Measurements from ENCODE around the gene SUSD2.

The SUSD2 gene

GRCh38 chr22:24157822-24158135 lies 23.5 kb upstream of the SUSD2 start:
- H2AFZ ChIP-seq (ENCODE audit: low read depth, low read length), result no peak overlapping the region
- no peaks in the 10 kb centered on the region for H3K9me3 ChIP-seq (ENCODE audit: low read length)
- H3K4me1 ChIP-seq (ENCODE audit: insufficient read depth, low read length), result peaks cover 25% of the 10 kb centered on the region
- H3K36me3 ChIP-seq (ENCODE audit: insufficient read depth, low read length), result no peaks in the 10 kb centered on the region
- no peaks in the 10 kb centered on the region for H3K27me3 ChIP-seq (ENCODE audit: insufficient read depth, low read length)
- no peak overlapping the region for H3K4me3 ChIP-seq (ENCODE audit: low read length)

DNA sequence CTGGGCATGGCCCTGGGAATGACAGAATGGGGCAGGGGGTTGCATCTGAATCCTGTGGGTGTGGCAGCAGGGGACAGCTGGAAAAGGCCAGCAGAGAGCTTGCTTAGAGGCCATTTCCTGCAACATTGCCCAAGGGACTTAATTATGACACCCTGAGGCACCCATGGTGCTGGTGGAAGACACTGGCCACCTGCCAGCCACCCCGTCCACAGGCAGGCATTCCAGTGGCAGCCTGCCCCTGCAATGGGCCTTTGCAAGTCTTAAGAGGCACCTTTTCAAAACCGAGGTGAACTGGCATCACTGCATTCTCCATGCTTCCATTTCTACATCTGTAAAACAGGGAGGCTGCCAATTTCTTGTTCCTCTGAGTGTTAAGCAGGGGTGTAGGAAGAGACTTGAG lies 21.6 kb upstream of the SUSD2 start:
- Histone ChIP-seq H2AFZ (ENCODE audit: low read depth, low read length) (no peak overlapping the region), H3K4me1 (ENCODE audit: insufficient read depth, low read length) (peaks cover 26% of the 10 kb centered on the region), H3K9me3 (ENCODE audit: low read length) (no peaks in the 10 kb centered on the region), H3K27me3 (ENCODE audit: insufficient read depth, low read length) (no peaks in the 10 kb centered on the region), H3K4me3 (ENCODE audit: low read length) (no peak overlapping the region), H3K36me3 (ENCODE audit: insufficient read depth, low read length) (no peaks in the 10 kb centered on the region)

DNA sequence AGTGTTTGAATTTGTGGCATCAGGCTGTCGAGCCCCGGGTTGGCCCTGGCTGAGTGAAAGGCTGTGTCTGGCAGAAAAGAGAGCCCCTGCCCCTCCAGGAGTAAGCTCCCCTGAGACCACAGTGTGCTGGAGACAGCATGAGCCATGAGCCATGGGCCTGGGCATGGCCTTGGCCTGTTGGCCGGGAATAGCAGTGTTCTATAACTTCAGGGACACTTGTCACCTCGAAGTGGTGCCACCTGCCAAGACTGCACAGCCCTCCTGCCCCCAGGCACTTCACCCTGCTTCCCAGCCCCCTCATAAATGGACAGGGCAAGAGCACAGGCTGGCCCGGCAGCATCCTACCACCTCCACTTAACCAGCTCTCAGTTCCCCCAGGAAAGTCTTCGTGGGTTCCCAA lies 20.7 kb upstream of the SUSD2 start:
- peaks cover 23% of the 10 kb centered on the region for H3K4me1 ChIP-seq (ENCODE audit: insufficient read depth, low read length)
- H3K9me3 ChIP-seq (ENCODE audit: low read length), result no peaks in the 10 kb centered on the region
- H3K36me3 ChIP-seq (ENCODE audit: insufficient read depth, low read length), result peaks cover 6% of the 10 kb centered on the region
- no peak overlapping the region for H2AFZ ChIP-seq (ENCODE audit: low read depth, low read length)
- no peak overlapping the region for H3K4me3 ChIP-seq (ENCODE audit: low read length)
- H3K27me3 ChIP-seq (ENCODE audit: insufficient read depth, low read length), result no peaks in the 10 kb centered on the region

GRCh38 chr22:24161485-24161884 lies 19.8 kb upstream of the SUSD2 start:
- Histone ChIP-seq H3K27me3 (ENCODE audit: insufficient read depth, low read length) (no peaks in the 10 kb centered on the region), H3K9me3 (ENCODE audit: low read length) (no peaks in the 10 kb centered on the region), H3K36me3 (ENCODE audit: insufficient read depth, low read length) (peaks cover 10% of the 10 kb centered on the region), H2AFZ (ENCODE audit: low read depth, low read length) (no peak overlapping the region), H3K4me3 (ENCODE audit: low read length) (no peak overlapping the region), H3K4me1 (ENCODE audit: insufficient read depth, low read length) (peaks cover 20% of the 10 kb centered on the region)

DNA sequence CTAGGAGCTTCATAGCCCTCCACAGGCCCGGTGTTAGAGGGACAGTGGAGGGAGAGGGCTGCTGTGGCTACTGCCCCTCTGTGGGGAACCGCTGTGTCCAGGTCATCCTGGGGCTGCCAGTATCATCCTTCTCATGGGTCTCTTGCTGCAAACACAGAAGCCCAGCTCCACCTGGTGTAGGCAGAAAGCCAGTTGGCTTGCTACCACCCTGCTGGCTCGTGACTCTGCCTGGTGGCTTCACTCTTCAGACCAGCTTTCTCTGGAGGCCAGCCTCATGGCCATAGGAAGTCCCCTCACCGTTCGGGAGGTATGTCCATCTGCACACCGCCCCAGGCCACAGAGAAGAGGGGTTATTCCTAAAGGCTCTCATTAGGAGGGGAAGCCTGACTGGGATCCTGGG lies 19.4 kb upstream of the SUSD2 start:
- Histone ChIP-seq H3K4me3 (ENCODE audit: low read length) (no peak overlapping the region), H3K9me3 (ENCODE audit: low read length) (no peaks in the 10 kb centered on the region), H3K27me3 (ENCODE audit: insufficient read depth, low read length) (no peaks in the 10 kb centered on the region), H3K36me3 (ENCODE audit: insufficient read depth, low read length) (peaks cover 13% of the 10 kb centered on the region), H3K4me1 (ENCODE audit: insufficient read depth, low read length) (peaks cover 16% of the 10 kb centered on the region), H2AFZ (ENCODE audit: low read depth, low read length) (no peak overlapping the region)

- Histone ChIP-seq H3K27me3 (ENCODE audit: insufficient read depth, low read length) (no peaks in the 10 kb centered on the region), H2AFZ (ENCODE audit: low read depth, low read length) (no peak overlapping the region), H3K36me3 (ENCODE audit: insufficient read depth, low read length) (peaks cover 18% of the 10 kb centered on the region), H3K4me1 (ENCODE audit: insufficient read depth, low read length) (peaks cover 16% of the 10 kb centered on the region), H3K9me3 (ENCODE audit: low read length) (no peaks in the 10 kb centered on the region), H3K4me3 (ENCODE audit: low read length) (no peak overlapping the region)
These were observed 18.9 kb upstream of the SUSD2 start for GRCh38 chr22:24162436-24162835.

DNA sequence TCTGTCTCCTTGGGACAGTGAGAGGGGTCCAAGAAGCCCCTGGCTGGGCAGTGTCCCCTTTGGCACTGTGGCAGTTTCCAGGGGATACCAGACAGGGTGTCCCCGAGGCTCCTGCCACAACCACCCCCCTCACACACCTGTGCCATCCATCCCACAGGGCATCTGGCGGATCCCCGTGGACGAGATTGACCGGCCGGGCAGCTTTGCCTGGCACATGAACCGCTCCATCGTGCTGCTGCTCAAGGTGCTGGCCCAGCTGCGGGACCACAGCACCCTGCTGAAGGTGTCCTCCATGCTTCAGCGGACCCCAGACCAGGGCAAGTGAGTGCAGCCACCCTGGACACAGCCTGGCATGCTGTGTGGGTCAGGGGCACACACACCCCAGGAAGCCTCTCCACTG lies 17.0 kb upstream of the SUSD2 start:
- no peak overlapping the region for H2AFZ ChIP-seq (ENCODE audit: low read depth, low read length)
- no peaks in the 10 kb centered on the region for H3K9me3 ChIP-seq (ENCODE audit: low read length)
- peaks cover 16% of the 10 kb centered on the region for H3K4me1 ChIP-seq (ENCODE audit: insufficient read depth, low read length)
- H3K4me3 ChIP-seq (ENCODE audit: low read length), result no peak overlapping the region
- peaks cover 33% of the 10 kb centered on the region for H3K36me3 ChIP-seq (ENCODE audit: insufficient read depth, low read length)
- H3K27me3 ChIP-seq (ENCODE audit: insufficient read depth, low read length), result no peaks in the 10 kb centered on the region

DNA sequence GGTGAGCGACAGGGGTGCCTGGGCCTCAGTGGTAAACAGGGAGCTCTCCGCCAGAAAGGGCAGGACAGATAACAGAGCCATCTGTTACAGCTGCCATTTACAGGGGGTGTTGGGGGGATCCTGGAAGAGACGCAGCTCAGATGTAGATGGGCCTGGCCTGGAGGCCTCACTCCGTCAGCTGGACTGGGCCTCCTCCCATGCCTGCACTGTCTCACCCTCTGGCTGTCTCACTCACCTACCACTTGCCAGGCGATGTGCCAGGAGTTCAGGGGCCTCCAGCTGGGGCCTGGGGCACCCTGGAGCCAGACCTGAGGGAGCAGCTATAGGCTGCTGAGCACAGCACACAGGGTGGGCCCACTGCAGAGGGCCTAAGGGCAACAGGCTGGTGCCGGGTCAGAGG lies 16.3 kb upstream of the SUSD2 start:
- Histone ChIP-seq H3K4me1 (ENCODE audit: insufficient read depth, low read length) (peaks cover 16% of the 10 kb centered on the region), H3K4me3 (ENCODE audit: low read length) (no peak overlapping the region), H2AFZ (ENCODE audit: low read depth, low read length) (no peak overlapping the region), H3K36me3 (ENCODE audit: insufficient read depth, low read length) (peaks cover 37% of the 10 kb centered on the region), H3K9me3 (ENCODE audit: low read length) (no peaks in the 10 kb centered on the region), H3K27me3 (ENCODE audit: insufficient read depth, low read length) (no peaks in the 10 kb centered on the region)

- Histone ChIP-seq H3K36me3 (ENCODE audit: insufficient read depth, low read length) (peaks cover 37% of the 10 kb centered on the region), H2AFZ (ENCODE audit: low read depth, low read length) (no peak overlapping the region), H3K27me3 (ENCODE audit: insufficient read depth, low read length) (no peaks in the 10 kb centered on the region), H3K4me1 (ENCODE audit: insufficient read depth, low read length) (peaks cover 16% of the 10 kb centered on the region), H3K9me3 (ENCODE audit: low read length) (no peaks in the 10 kb centered on the region), H3K4me3 (ENCODE audit: low read length) (no peak overlapping the region)
These were observed 15.6 kb upstream of the SUSD2 start for GRCh38 chr22:24165673-24166072.

GRCh38 chr22:24166811-24167210 lies 14.5 kb upstream of the SUSD2 start:
- peaks cover 45% of the 10 kb centered on the region for H3K36me3 ChIP-seq (ENCODE audit: insufficient read depth, low read length)
- no peaks in the 10 kb centered on the region for H3K27me3 ChIP-seq (ENCODE audit: insufficient read depth, low read length)
- H2AFZ ChIP-seq (ENCODE audit: low read depth, low read length), result no peak overlapping the region
- H3K9me3 ChIP-seq (ENCODE audit: low read length), result no peaks in the 10 kb centered on the region
- H3K4me3 ChIP-seq (ENCODE audit: low read length), result no peak overlapping the region
- H3K4me1 ChIP-seq (ENCODE audit: insufficient read depth, low read length), result peaks cover 9% of the 10 kb centered on the region

DNA sequence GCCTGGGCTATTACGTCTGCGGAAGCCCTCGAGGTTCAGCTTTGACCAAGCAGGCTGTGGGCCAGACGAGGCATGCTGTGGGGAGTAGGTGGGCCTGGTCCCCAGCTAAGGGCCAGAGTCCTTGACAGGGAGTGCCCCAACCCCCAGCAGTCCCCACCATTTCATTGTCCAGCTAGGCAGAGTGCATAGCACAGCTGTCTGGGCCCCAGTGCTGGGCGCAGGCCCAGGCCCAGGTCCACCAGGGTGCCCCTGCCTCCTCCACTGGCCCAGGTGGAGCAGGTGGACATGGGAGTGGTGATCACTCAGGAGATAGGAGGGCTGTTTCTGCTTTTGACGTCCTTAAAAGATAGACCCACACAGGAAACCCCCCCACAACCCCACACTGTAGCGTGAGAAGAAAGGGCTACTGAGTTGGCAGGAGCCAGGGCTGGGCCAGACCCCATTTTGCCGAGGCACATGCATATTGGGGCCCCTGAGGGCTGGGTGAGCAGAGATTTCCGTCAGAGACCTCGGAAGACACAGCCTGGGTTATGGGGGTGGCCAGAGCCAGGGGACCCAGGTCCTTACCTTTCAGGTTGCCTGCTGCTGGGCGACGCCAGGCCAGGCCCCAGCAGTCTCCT lies 11.7 kb upstream of the SUSD2 start:
- Histone ChIP-seq H3K4me1 (ENCODE audit: insufficient read depth, low read length) (no peaks in the 10 kb centered on the region), H3K36me3 (ENCODE audit: insufficient read depth, low read length) (peaks cover 61% of the 10 kb centered on the region), H3K27me3 (ENCODE audit: insufficient read depth, low read length) (no peaks in the 10 kb centered on the region), H3K9me3 (ENCODE audit: low read length) (no peaks in the 10 kb centered on the region), H3K4me3 (ENCODE audit: low read length) (no peak overlapping the region), H2AFZ (ENCODE audit: low read depth, low read length) (no peak overlapping the region)

DNA sequence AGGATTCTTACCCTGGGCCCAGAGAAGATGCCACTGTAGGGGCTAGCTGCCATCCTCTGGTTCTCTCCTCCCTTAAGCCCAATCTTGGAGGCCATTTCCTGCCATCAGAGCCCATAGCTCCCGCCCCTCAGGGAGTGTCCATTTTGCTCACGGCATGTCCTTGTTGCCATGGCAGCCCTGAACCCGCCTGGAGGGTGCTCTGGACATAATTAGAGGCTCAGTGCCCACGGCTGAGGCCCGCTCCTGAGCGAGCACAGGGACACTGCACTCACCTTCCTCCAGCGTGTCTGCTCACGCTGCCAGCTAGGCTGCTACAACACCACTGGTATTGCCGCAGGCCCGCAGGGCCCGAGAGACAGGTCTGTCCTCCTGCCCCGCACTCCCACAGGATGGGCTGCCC lies 11.1 kb upstream of the SUSD2 start:
- Histone ChIP-seq H2AFZ (ENCODE audit: low read depth, low read length) (no peak overlapping the region), H3K36me3 (ENCODE audit: insufficient read depth, low read length) (peaks cover 59% of the 10 kb centered on the region), H3K9me3 (ENCODE audit: low read length) (no peaks in the 10 kb centered on the region), H3K27me3 (ENCODE audit: insufficient read depth, low read length) (no peaks in the 10 kb centered on the region), H3K4me3 (ENCODE audit: low read length) (no peak overlapping the region), H3K4me1 (ENCODE audit: insufficient read depth, low read length) (no peaks in the 10 kb centered on the region)

DNA sequence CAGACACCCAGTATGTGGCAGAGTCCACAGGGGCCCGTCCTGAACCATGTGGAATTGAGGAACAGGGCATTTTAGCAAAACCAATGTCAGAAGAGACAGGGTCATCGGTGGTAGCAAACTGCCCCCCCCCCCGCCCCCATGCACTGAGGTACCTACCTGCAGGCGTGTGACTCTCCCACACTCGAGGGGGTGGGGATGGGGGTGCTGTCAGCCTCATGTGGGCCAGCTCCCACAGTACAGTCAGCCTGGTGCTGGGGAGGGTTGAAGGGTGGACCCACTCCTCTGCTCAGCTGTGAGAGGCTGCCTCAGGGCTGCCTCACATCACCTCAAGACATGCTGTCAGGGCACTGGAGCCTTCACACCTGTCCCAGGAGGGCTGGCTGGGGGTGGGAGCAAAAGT lies 10.7 kb upstream of the SUSD2 start:
- Histone ChIP-seq H3K4me3 (ENCODE audit: low read length) (no peak overlapping the region), H3K36me3 (ENCODE audit: insufficient read depth, low read length) (peaks cover 54% of the 10 kb centered on the region), H3K9me3 (ENCODE audit: low read length) (no peaks in the 10 kb centered on the region), H2AFZ (ENCODE audit: low read depth, low read length) (no peak overlapping the region), H3K27me3 (ENCODE audit: insufficient read depth, low read length) (no peaks in the 10 kb centered on the region), H3K4me1 (ENCODE audit: insufficient read depth, low read length) (no peaks in the 10 kb centered on the region)

GRCh38 chr22:24171822-24172221 lies 9.5 kb upstream of the SUSD2 start:
- peaks cover 55% of the 10 kb centered on the region for H3K36me3 ChIP-seq (ENCODE audit: insufficient read depth, low read length)
- H3K27me3 ChIP-seq (ENCODE audit: insufficient read depth, low read length), result no peaks in the 10 kb centered on the region

More at GRCh38 chr22:24171822-24172221, 9.5 kb upstream of the SUSD2 start:
- Histone ChIP-seq H3K4me1 (ENCODE audit: insufficient read depth, low read length) (no peaks in the 10 kb centered on the region), H2AFZ (ENCODE audit: low read depth, low read length) (no peak overlapping the region), H3K9me3 (ENCODE audit: low read length) (no peaks in the 10 kb centered on the region), H3K4me3 (ENCODE audit: low read length) (no peak overlapping the region)
